WTC11 (cell line): ENCODE measurements around the gene TCL1B. TPM values are rescaled to one million over a fixed set of nuclear protein-coding genes. Genes with fewer than 3 reads are reported as not detected.

Experiments
- ATAC-seq: fragments of 200-7000 bp; cut with Tn5 transposase; 2 replicates; pipeline ENCODE4 v1.10.0; 2021; ENCODE audit warnings: mild to moderate bottlenecking, moderate library complexity
- CTCF ChIA-PET: fragments of 300-600 bp; sonication (Branson Sonifier 250); formaldehyde crosslinking; loops from one replicate; lab custom pipeline; 2021; ENCODE audit warnings: antibody characterized with exemption; lab: Charles Lee
- POLR2A ChIA-PET: fragments of 350-600 bp; sonication (Branson Sonifier 250); formaldehyde crosslinking; loops from one replicate; lab custom pipeline; 2021; ENCODE audit warnings: antibody characterized with exemption; lab: Charles Lee
- DNase-seq: peaks from one replicate; pipeline ENCODE4 v3.0.0; 2021; ENCODE audit warnings: low spot score
- H3K27ac Mint-ChIP-seq: 2 replicates; pipeline ENCODE4 v1.8.0; 2021; ENCODE audit warnings: mixed read lengths
- H3K27me3 Mint-ChIP-seq: 2 replicates; pipeline ENCODE4 v1.8.0; 2021; ENCODE audit warnings: low read depth, mild to moderate bottlenecking, moderate library complexity, mixed read lengths
- H3K36me3 Mint-ChIP-seq: 2 replicates; pipeline ENCODE4 v1.8.0; 2021; ENCODE audit warnings: mixed read lengths
- H3K4me1 Mint-ChIP-seq: 2 replicates; pipeline ENCODE4 v1.8.0; 2022; ENCODE audit warnings: mixed read lengths
- H3K4me3 Mint-ChIP-seq: 2 replicates; pipeline ENCODE4 v1.8.0; 2021; ENCODE audit warnings: mild to moderate bottlenecking, moderate library complexity, mixed read lengths
- H3K9me3 Mint-ChIP-seq: 2 replicates; pipeline ENCODE4 v1.8.0; 2021; ENCODE audit warnings: mixed read lengths
- FOXP1 ChIP-seq: sonication (generic); formaldehyde crosslinking; IDR thresholded peaks from 2 replicates; pipeline ENCODE4 v1.8.0; 2022; ENCODE audit warnings: missing genetic modification reagents, mild to moderate bottlenecking, moderate library complexity, borderline replicate concordance
- KAT7 ChIP-seq: sonication (generic); formaldehyde crosslinking; IDR thresholded peaks from 2 replicates; pipeline ENCODE4 v1.8.1; 2023; ENCODE audit warnings: missing genetic modification reagents, mild to moderate bottlenecking, borderline replicate concordance
- NR1H2 ChIP-seq: sonication (generic); formaldehyde crosslinking; IDR thresholded peaks from 2 replicates; pipeline ENCODE4 v1.9.0; 2021; ENCODE audit warnings: mild to moderate bottlenecking, moderate library complexity, missing genetic modification reagents
- PRRX2 ChIP-seq: fragments of 250-450 bp; sonication (Bioruptor Pico); IDR thresholded peaks from 2 replicates; pipeline ENCODE4 v1.8.0; 2021; ENCODE audit warnings: mild to moderate bottlenecking
- RELA ChIP-seq: sonication (generic); formaldehyde crosslinking; IDR thresholded peaks from 2 replicates; pipeline ENCODE4 v1.8.1; 2022; ENCODE audit warnings: missing genetic modification reagents, mild to moderate bottlenecking, borderline replicate concordance
- RORB ChIP-seq: fragments of 250-450 bp; sonication (Bioruptor Pico); IDR thresholded peaks from 2 replicates; pipeline ENCODE4 v1.9.0; 2021; ENCODE audit warnings: mild to moderate bottlenecking
- TEAD4 ChIP-seq: sonication (generic); formaldehyde crosslinking; IDR thresholded peaks from 2 replicates; pipeline ENCODE4 v1.8.0; 2022; ENCODE audit warnings: mild to moderate bottlenecking, missing genetic modification reagents
- ZNF138 ChIP-seq: sonication (generic); formaldehyde crosslinking; conservative IDR thresholded peaks from 2 replicates; pipeline ENCODE4 v1.8.1; 2022; ENCODE audit warnings: mild to moderate bottlenecking, moderate library complexity, missing genetic modification reagents
- ZNF263 ChIP-seq: sonication (generic); formaldehyde crosslinking; IDR thresholded peaks from 2 replicates; pipeline ENCODE4 v1.8.1; 2022; ENCODE audit warnings: low read depth, mild to moderate bottlenecking, moderate library complexity, missing genetic modification reagents
- total RNA-seq: library from RNA; stranded (reverse); gene quantifications from 3 replicates; pipeline ENCODE4 v1.2.3, GENCODE V29; 2021
- TF ChIP-seq, protein P1 (sequence below): fragments of 250-450 bp; sonication (Bioruptor Pico); IDR thresholded peaks from 2 replicates; pipeline ENCODE4 v1.9.0; 2021; ENCODE audit warnings: mild to moderate bottlenecking
- TF ChIP-seq, protein P2 (sequence below): fragments of 250-450 bp; sonication (Bioruptor Pico); IDR thresholded peaks from 2 replicates; pipeline ENCODE4 v1.8.0; 2021; ENCODE audit warnings: mild to moderate bottlenecking
- TF ChIP-seq, protein P3 (sequence below): sonication (generic); formaldehyde crosslinking; IDR thresholded peaks from 2 replicates; pipeline ENCODE4 v1.8.0; 2022; ENCODE audit warnings: mild to moderate bottlenecking, missing genetic modification reagents
- TF ChIP-seq, protein P4 (sequence below): fragments of 250-450 bp; sonication (Bioruptor Pico); conservative IDR thresholded peaks from 2 replicates; pipeline ENCODE4 v1.9.0; 2021; ENCODE audit warnings: mild to moderate bottlenecking
- TF ChIP-seq, protein P5 (sequence below): sonication (generic); formaldehyde crosslinking; IDR thresholded peaks from 2 replicates; pipeline ENCODE4 v1.8.1; 2022; ENCODE audit warnings: missing genetic modification reagents, borderline replicate concordance
- TF ChIP-seq, protein P6 (sequence below): fragments of 250-450 bp; sonication (Bioruptor Pico); IDR thresholded peaks from 2 replicates; pipeline ENCODE4 v1.9.0; 2021; ENCODE audit warnings: mild to moderate bottlenecking
- TF ChIP-seq, protein P7 (sequence below): sonication (generic); formaldehyde crosslinking; IDR thresholded peaks from 2 replicates; pipeline ENCODE4 v1.8.1; 2022; ENCODE audit warnings: low read depth, mild to moderate bottlenecking, moderate library complexity, missing genetic modification reagents, borderline replicate concordance
- TF ChIP-seq, protein P8 (sequence below): sonication (generic); formaldehyde crosslinking; IDR thresholded peaks from 2 replicates; pipeline ENCODE4 v1.8.1; 2023; ENCODE audit warnings: mild to moderate bottlenecking, missing genetic modification reagents

Gene TCL1B
- total RNA-seq, 1 experiment from 2014 or later: 5.7 TPM

DNA sequence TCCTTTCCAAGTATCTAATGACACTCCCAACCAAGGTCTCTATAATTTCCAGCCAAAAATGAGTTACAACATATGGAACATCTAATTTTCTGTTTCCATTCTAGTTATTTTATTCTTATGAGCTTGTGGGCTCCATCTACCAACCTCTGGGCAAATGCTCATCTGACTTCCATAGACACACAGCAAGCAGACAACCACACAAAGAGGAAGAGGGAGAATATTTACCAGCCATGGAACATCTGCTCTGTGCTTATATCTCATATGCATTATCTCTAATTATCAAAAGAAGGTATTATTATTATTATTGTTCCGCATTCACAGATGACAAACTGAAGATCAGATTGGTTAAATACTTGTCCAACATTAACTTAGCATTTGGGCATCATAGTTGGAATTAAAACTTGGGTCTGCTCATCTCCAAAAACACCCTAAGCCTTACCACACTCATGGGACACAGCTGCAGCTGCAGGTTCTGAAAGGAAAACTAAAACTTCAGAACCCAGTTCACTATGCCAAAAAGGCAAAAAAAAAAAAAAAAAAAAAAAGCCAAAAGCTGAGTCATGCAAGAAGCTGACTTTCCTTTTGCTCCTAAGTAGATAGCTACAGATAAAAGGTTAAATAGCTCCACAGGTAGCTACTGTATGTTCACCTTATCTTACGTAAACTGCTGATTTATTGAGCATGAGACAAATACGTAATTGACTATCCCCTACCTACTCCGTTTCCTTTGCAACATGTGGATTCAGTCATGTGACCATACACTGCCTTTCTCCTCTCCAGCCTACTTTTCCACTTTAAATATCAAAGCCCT lies 23.6 kb upstream of the TCL1B start (continued):
- TF ChIP-seq, protein P1, sequence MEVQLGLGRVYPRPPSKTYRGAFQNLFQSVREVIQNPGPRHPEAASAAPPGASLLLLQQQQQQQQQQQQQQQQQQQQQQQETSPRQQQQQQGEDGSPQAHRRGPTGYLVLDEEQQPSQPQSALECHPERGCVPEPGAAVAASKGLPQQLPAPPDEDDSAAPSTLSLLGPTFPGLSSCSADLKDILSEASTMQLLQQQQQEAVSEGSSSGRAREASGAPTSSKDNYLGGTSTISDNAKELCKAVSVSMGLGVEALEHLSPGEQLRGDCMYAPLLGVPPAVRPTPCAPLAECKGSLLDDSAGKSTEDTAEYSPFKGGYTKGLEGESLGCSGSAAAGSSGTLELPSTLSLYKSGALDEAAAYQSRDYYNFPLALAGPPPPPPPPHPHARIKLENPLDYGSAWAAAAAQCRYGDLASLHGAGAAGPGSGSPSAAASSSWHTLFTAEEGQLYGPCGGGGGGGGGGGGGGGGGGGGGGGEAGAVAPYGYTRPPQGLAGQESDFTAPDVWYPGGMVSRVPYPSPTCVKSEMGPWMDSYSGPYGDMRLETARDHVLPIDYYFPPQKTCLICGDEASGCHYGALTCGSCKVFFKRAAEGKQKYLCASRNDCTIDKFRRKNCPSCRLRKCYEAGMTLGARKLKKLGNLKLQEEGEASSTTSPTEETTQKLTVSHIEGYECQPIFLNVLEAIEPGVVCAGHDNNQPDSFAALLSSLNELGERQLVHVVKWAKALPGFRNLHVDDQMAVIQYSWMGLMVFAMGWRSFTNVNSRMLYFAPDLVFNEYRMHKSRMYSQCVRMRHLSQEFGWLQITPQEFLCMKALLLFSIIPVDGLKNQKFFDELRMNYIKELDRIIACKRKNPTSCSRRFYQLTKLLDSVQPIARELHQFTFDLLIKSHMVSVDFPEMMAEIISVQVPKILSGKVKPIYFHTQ (CRISPR knock-in tag): no peak
- TF ChIP-seq, all 79 proteins: peak for 2

DNA sequence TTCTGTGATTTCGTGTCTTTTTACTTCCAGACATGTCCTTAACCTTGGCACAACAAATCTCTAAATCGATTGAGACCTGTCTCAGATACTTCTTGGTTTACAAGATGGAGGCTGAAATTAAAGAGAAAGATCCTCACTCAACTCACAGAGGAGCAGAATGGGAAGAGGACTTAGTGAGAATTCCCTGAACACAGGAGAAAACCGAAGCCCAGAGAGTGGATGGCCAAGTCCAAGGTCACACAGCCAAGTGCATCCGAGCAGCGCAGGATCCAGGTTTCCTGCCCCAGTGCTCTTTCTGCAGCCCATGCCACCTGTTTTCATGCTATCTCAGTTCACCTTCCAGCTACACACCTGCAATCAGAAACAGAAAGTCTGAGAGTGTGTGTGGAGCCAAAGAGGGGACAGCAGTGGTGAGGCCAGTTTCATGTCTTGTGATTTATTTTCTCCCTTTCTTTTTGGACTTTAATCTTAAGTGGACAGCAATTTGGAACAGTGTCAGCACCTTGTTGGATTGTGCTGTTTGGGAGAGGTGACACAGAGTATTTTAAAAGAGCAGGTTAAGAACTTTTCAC lies 22.9 kb upstream of the TCL1B start:
- no peak for ATAC-seq
- CTCF ChIA-PET: interaction anchor here (1.3 kb wide), 1 partner anchor 17 kb away, joined by 3 read pairs; no protein-coding TSS in a partner anchor
- Mint-ChIP-seq H3K27me3 (peaks cover 18% of the 10 kb centered on the region), H3K4me1 (peaks cover 30% of the 10 kb centered on the region), H3K4me3 (no peak overlapping the region), H3K9me3 (no peaks in the 10 kb centered on the region), H3K27ac (no peak overlapping the region), H3K36me3 (no peaks in the 10 kb centered on the region)
- POLR2A ChIA-PET: interaction anchor here (0.6 kb wide), 1 partner anchor 354 kb away, joined by 3 read pairs; no protein-coding TSS in a partner anchor
- no peak for DNase-seq
- TF ChIP-seq, protein P2, sequence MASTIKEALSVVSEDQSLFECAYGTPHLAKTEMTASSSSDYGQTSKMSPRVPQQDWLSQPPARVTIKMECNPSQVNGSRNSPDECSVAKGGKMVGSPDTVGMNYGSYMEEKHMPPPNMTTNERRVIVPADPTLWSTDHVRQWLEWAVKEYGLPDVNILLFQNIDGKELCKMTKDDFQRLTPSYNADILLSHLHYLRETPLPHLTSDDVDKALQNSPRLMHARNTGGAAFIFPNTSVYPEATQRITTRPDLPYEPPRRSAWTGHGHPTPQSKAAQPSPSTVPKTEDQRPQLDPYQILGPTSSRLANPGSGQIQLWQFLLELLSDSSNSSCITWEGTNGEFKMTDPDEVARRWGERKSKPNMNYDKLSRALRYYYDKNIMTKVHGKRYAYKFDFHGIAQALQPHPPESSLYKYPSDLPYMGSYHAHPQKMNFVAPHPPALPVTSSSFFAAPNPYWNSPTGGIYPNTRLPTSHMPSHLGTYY (CRISPR knock-in tag): no peak
- TF ChIP-seq ZNF263 (CRISPR knock-in tag) (no peak), NR1H2 (CRISPR knock-in tag) (no peak), PRRX2 (no peak), ZNF138 (no peak), FOXP1 (CRISPR knock-in tag) (no peak)
- TF ChIP-seq, protein P3, sequence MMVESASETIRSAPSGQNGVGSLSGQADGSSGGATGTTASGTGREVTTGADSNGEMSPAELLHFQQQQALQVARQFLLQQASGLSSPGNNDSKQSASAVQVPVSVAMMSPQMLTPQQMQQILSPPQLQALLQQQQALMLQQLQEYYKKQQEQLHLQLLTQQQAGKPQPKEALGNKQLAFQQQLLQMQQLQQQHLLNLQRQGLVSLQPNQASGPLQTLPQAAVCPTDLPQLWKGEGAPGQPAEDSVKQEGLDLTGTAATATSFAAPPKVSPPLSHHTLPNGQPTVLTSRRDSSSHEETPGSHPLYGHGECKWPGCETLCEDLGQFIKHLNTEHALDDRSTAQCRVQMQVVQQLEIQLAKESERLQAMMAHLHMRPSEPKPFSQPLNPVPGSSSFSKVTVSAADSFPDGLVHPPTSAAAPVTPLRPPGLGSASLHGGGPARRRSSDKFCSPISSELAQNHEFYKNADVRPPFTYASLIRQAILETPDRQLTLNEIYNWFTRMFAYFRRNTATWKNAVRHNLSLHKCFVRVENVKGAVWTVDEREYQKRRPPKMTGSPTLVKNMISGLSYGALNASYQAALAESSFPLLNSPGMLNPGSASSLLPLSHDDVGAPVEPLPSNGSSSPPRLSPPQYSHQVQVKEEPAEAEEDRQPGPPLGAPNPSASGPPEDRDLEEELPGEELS (CRISPR knock-in tag): no peak

DNA sequence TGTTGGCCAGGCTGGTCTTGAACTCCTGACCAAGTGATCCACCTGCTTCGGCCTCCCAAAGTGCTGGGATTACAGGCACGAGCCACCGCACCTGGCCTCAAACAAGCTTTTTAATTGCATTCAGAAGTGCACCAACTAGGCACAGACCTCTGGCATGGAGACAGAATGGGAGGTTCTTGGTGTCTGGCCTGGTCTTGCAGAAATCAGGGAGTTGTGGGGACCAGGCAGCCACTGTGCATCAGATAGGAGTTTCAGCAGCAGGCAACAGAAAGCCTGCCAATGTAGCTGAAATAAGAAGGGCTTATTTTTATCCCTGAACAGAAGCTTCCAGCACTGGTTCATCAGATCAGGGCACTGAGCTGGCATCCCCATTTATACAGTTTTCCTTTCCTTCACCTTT lies 22.2 kb upstream of the TCL1B start:
- H3K4me3 Mint-ChIP-seq: no peak overlapping the region
- CTCF ChIA-PET: interaction anchor here (1.3 to 2.0 kb wide), 2 partner anchors 16 to 55 kb away, joined by 3 to 7 read pairs; no protein-coding TSS in a partner anchor
- no peak for DNase-seq
- no peak overlapping the region for H3K27ac Mint-ChIP-seq
- H3K9me3 Mint-ChIP-seq: no peaks in the 10 kb centered on the region
- H3K4me1 Mint-ChIP-seq: peaks cover 30% of the 10 kb centered on the region
- H3K27me3 Mint-ChIP-seq: peaks cover 20% of the 10 kb centered on the region
- POLR2A ChIA-PET: no interaction called here
- no peaks in the 10 kb centered on the region for H3K36me3 Mint-ChIP-seq
- no peak for ATAC-seq
- TF ChIP-seq, protein P4, sequence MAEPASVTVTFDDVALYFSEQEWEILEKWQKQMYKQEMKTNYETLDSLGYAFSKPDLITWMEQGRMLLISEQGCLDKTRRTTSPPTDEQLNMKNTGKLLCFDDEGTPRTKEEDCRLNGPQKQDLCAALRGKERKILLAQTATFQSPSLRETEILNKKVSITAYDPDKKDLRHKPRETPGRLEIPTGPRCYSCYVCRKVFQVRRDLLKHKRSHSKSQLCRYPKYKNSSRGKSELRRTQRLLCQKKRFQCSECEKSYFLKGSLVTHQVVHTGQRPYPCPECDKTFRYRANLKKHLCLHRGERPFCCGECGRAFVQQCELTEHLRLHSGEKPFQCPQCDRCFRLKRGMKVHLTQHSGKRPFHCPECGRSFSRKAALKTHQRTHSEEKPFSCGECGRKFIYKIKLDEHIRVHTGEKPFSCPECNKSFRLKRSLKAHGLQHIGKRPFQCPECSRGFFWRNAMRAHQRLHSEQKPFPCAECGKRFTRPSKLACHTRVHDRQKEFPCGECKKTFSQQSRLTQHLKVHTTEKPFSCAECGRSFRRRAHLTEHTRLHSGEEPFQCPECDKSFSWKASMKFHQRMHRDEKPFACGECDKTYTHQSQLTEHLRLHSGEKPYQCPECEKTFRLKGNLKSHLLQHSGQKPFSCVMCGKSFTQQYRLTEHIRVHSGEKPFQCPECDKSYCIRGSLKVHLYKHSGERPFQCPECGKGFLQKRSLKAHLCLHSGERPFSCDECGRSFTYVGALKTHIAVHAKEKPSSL: no peak
- TF ChIP-seq, protein P5, sequence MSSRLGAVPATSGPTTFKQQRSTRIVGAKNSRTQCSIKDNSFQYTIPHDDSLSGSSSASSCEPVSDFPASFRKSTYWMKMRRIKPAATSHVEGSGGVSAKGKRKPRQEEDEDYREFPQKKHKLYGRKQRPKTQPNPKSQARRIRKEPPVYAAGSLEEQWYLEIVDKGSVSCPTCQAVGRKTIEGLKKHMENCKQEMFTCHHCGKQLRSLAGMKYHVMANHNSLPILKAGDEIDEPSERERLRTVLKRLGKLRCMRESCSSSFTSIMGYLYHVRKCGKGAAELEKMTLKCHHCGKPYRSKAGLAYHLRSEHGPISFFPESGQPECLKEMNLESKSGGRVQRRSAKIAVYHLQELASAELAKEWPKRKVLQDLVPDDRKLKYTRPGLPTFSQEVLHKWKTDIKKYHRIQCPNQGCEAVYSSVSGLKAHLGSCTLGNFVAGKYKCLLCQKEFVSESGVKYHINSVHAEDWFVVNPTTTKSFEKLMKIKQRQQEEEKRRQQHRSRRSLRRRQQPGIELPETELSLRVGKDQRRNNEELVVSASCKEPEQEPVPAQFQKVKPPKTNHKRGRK (CRISPR knock-in tag): no peak
- TF ChIP-seq, protein P6, sequence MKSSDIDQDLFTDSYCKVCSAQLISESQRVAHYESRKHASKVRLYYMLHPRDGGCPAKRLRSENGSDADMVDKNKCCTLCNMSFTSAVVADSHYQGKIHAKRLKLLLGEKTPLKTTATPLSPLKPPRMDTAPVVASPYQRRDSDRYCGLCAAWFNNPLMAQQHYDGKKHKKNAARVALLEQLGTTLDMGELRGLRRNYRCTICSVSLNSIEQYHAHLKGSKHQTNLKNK: no peak
- TF ChIP-seq, protein P7, sequence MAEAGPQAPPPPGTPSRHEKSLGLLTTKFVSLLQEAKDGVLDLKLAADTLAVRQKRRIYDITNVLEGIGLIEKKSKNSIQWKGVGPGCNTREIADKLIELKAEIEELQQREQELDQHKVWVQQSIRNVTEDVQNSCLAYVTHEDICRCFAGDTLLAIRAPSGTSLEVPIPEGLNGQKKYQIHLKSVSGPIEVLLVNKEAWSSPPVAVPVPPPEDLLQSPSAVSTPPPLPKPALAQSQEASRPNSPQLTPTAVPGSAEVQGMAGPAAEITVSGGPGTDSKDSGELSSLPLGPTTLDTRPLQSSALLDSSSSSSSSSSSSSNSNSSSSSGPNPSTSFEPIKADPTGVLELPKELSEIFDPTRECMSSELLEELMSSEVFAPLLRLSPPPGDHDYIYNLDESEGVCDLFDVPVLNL: no peak
- TF ChIP-seq, protein P8, sequence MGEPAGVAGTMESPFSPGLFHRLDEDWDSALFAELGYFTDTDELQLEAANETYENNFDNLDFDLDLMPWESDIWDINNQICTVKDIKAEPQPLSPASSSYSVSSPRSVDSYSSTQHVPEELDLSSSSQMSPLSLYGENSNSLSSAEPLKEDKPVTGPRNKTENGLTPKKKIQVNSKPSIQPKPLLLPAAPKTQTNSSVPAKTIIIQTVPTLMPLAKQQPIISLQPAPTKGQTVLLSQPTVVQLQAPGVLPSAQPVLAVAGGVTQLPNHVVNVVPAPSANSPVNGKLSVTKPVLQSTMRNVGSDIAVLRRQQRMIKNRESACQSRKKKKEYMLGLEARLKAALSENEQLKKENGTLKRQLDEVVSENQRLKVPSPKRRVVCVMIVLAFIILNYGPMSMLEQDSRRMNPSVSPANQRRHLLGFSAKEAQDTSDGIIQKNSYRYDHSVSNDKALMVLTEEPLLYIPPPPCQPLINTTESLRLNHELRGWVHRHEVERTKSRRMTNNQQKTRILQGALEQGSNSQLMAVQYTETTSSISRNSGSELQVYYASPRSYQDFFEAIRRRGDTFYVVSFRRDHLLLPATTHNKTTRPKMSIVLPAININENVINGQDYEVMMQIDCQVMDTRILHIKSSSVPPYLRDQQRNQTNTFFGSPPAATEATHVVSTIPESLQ: no peak
- TF ChIP-seq RELA (CRISPR knock-in tag) (no peak), RORB (CRISPR knock-in tag) (no peak), TEAD4 (no peak), KAT7 (no peak)
